CD4-positive, CD25-positive, alpha-beta regulatory T cell (primary cell): ENCODE data around the gene SRRD. TPM values are rescaled to one million over a fixed set of nuclear protein-coding genes. Genes with fewer than 3 reads are reported as not detected.
A peak's percentile ranks its signal among the peaks of the same experiment; 100 is the strongest.

Experiments
- ATAC-seq, 2 donors: fragments of 150-1000 bp; cut with Tn5 transposase; one replicate each; pipeline ENCODE4 v1.10.0; 2021; ENCODE audit warnings: low read depth in 2 of 2, moderate number of reproducible peaks in 2 of 2, moderate library complexity in 1 of 2
- DNase-seq, 3 donors: peaks; one replicate each; pipeline versions ENCODE4 v3.0.0 to v3.0.0-alpha.2; 2012 to 2022; ENCODE audit warnings: mixed read lengths in 1 of 3
- H3K27ac ChIP-seq: one replicate; pipeline ENCODE4 v1.7.0; 2013; ENCODE audit warnings: mild to moderate bottlenecking, low read length; ENCODE audit not compliant: insufficient read depth, poor library complexity, severe bottlenecking
- H3K27me3 ChIP-seq: one replicate; pipeline ENCODE4 v1.7.0; 2013; ENCODE audit warnings: low read length; ENCODE audit not compliant: control insufficient read depth, insufficient read depth
- H3K36me3 ChIP-seq: one replicate; pipeline ENCODE4 v1.7.0; 2013; ENCODE audit warnings: mild to moderate bottlenecking, low read length, moderate library complexity; ENCODE audit not compliant: control insufficient read depth, insufficient read depth
- H3K4me1 ChIP-seq: 2 replicates; pipeline ENCODE4 v1.7.0; 2013; ENCODE audit warnings: mild to moderate bottlenecking, low read length; ENCODE audit not compliant: insufficient read depth, control insufficient read depth, poor library complexity, severe bottlenecking
- H3K4me3 ChIP-seq: one replicate; pipeline ENCODE4 v1.7.0; 2013; ENCODE audit warnings: low read depth, mild to moderate bottlenecking, low read length, moderate library complexity
- H3K9me3 ChIP-seq, 2 experiments: 1 replicate in 1 of 2; 2 replicates in 1 of 2; pipeline ENCODE4 v1.7.0; 2013; ENCODE audit warnings: low read length in 2 of 2, mild to moderate bottlenecking in 1 of 2, moderate library complexity in 1 of 2; ENCODE audit not compliant: control insufficient read depth in 2 of 2
- H3K27ac Mint-ChIP-seq, 3 donors: one replicate each; pipeline ENCODE4 v1.8.0; 2020 to 2022; ENCODE audit warnings: mild to moderate bottlenecking in 3 of 3, mixed read lengths in 3 of 3, moderate library complexity in 2 of 3
- H3K27me3 Mint-ChIP-seq: one replicate; pipeline ENCODE4 v1.8.0; 2022; ENCODE audit warnings: mild to moderate bottlenecking, mixed read lengths
- H3K36me3 Mint-ChIP-seq: one replicate; pipeline ENCODE4 v1.8.0; 2020; ENCODE audit warnings: mixed read lengths
- H3K4me1 Mint-ChIP-seq, 4 donors: one replicate each; pipeline ENCODE4 v1.8.0; 2020 to 2022; ENCODE audit warnings: mixed read lengths in 4 of 4, mild to moderate bottlenecking in 1 of 4
- H3K4me3 Mint-ChIP-seq, 4 donors: one replicate each; pipeline ENCODE4 v1.8.0; 2020 to 2022; ENCODE audit warnings: mild to moderate bottlenecking in 4 of 4, mixed read lengths in 4 of 4, moderate library complexity in 3 of 4
- H3K9me3 Mint-ChIP-seq, 7 donors: one replicate each; pipeline ENCODE4 v1.8.0; 2020 to 2022; ENCODE audit warnings: mixed read lengths in 7 of 7, mild to moderate bottlenecking in 3 of 7, moderate library complexity in 2 of 7
- polyA plus RNA-seq, 4 donors: library from polyadenylated mRNA; unstranded; fragments of 300-500 nt; fragmentation: Illumina TruSeq; gene quantifications; one replicate each; pipeline ENCODE4 v1.2.3, GENCODE V29; 2021
- total RNA-seq: library from RNA; stranded (reverse); gene quantifications from one replicate; pipeline ENCODE4 v1.2.3, GENCODE V29; 2022

Gene SRRD
- total and polyA plus RNA-seq, 5 donors from 2014 or later: 25.5 to 34.7 (median 27.3) TPM

DNA sequence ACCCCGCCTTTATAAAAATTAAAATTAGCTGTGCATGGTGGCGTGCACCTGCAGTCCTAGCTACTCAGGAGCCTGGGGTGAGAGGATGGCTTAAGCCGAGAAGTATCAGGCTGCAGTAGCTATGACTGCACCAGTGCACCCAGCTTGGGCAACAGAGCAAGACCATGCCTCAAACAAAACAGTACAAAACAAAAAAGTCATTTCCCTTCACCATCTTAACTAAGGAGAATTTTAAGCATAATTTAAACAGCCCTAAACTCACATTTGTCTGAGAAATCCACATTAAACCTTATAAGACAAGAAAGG is 51.9 kb downstream of the SRRD start:
- Histone ChIP-seq H3K4me1 (peaks cover 2% of the 10 kb centered on the region), H3K4me3 (no peak overlapping the region), H3K36me3 (peaks cover 52% of the 10 kb centered on the region), H3K27ac (no peak overlapping the region), H3K27me3 (no peaks in the 10 kb centered on the region), H3K9me3 (no peaks in the 10 kb centered on the region)
- no peak for ATAC-seq
- peaks cover 41% of the 10 kb centered on the region for H3K36me3 Mint-ChIP-seq
- H3K4me3 Mint-ChIP-seq: no peak overlapping the region
- peak overlapping the region in 2 of 3 donors; percentile 75 to 82 for H3K27ac Mint-ChIP-seq
- peaks cover 0 to 23% (median 6%) of the 10 kb centered on the region in 4 donors for H3K4me1 Mint-ChIP-seq
- no peaks in the 10 kb centered on the region for H3K9me3 Mint-ChIP-seq
- H3K27me3 Mint-ChIP-seq: no peaks in the 10 kb centered on the region
- DNase-seq: no peak

- H3K27me3 Mint-ChIP-seq: no peaks in the 10 kb centered on the region
- no peaks in the 10 kb centered on the region for H3K9me3 Mint-ChIP-seq
- Histone ChIP-seq H3K4me1 (peaks cover 2% of the 10 kb centered on the region), H3K27me3 (no peaks in the 10 kb centered on the region), H3K4me3 (no peak overlapping the region), H3K27ac (no peak overlapping the region), H3K36me3 (peaks cover 54% of the 10 kb centered on the region), H3K9me3 (no peaks in the 10 kb centered on the region)
- ATAC-seq: no peak
- peak overlapping the region in 1 of 3 donors; percentile 56 for H3K27ac Mint-ChIP-seq
- peaks cover 0 to 23% (median 6%) of the 10 kb centered on the region in 4 donors for H3K4me1 Mint-ChIP-seq
- no peak for DNase-seq
- H3K4me3 Mint-ChIP-seq: no peak overlapping the region
- peaks cover 40% of the 10 kb centered on the region for H3K36me3 Mint-ChIP-seq
These were observed 52.5 kb downstream of the SRRD start for GRCh38 chr22:26536056-26536761.

DNA sequence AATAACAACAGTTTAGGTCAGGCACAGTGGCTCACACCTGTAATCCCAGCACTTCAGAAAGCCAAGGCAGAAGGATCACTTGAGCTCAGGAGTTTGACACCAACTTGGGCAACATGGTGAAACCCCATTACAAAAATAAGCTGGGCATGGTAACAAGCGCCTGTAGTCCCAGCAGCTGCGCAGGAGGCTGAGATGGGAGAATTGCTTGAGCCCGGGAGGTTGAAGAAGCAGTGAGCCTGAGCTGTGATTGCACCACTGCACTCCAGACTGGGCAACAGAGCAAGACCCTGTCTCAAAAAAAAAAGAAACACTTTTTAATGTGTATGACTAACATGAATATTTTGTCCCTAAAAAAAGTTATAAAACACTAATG is 53.1 kb downstream of the SRRD start:
- Mint-ChIP-seq H3K27me3 (no peaks in the 10 kb centered on the region), H3K27ac (peak overlapping the region in 1 of 3 donors; percentile 56), H3K4me3 (no peak overlapping the region), H3K36me3 (peaks cover 35% of the 10 kb centered on the region), H3K9me3 (no peaks in the 10 kb centered on the region), H3K4me1 (peaks cover 0 to 23% (median 6%) of the 10 kb centered on the region in 4 donors)
- Histone ChIP-seq H3K9me3 (no peaks in the 10 kb centered on the region), H3K4me1 (peaks cover 2% of the 10 kb centered on the region), H3K4me3 (no peak overlapping the region), H3K27ac (no peak overlapping the region), H3K36me3 (peaks cover 49% of the 10 kb centered on the region), H3K27me3 (no peaks in the 10 kb centered on the region)
- ATAC-seq: no peak
- DNase-seq: no peak

GRCh38 chr22:26540119-26540518 is 56.4 kb downstream of the SRRD start:
- H3K27ac Mint-ChIP-seq: no peak overlapping the region
- H3K36me3 Mint-ChIP-seq: peaks cover 30% of the 10 kb centered on the region
- Histone ChIP-seq H3K27me3 (no peaks in the 10 kb centered on the region), H3K4me3 (no peak overlapping the region), H3K4me1 (peaks cover 3% of the 10 kb centered on the region), H3K9me3 (no peaks in the 10 kb centered on the region), H3K36me3 (peaks cover 44% of the 10 kb centered on the region), H3K27ac (no peak overlapping the region)
- H3K27me3 Mint-ChIP-seq: no peaks in the 10 kb centered on the region
- DNase-seq (no peak), ATAC-seq (no peak)
- H3K9me3 Mint-ChIP-seq: no peaks in the 10 kb centered on the region
- no peak overlapping the region for H3K4me3 Mint-ChIP-seq
- H3K4me1 Mint-ChIP-seq: peaks cover 0 to 20% (median 7%) of the 10 kb centered on the region in 4 donors

GRCh38 chr22:26541167-26541819 is 57.6 kb downstream of the SRRD start:
- Histone ChIP-seq H3K27me3 (no peaks in the 10 kb centered on the region), H3K4me3 (no peak overlapping the region), H3K9me3 (no peaks in the 10 kb centered on the region), H3K4me1 (peaks cover 3% of the 10 kb centered on the region), H3K36me3 (peaks cover 38% of the 10 kb centered on the region), H3K27ac (no peak overlapping the region)
- Mint-ChIP-seq H3K27ac (no peak overlapping the region), H3K36me3 (peaks cover 27% of the 10 kb centered on the region), H3K4me3 (no peak overlapping the region), H3K9me3 (no peaks in the 10 kb centered on the region), H3K4me1 (peaks cover 0 to 12% (median 3%) of the 10 kb centered on the region in 4 donors), H3K27me3 (no peaks in the 10 kb centered on the region)
- DNase-seq (no peak), ATAC-seq (no peak)

GRCh38 chr22:26542831-26543230 is 59.2 kb downstream of the SRRD start:
- no peak overlapping the region for H3K4me3 Mint-ChIP-seq

More at GRCh38 chr22:26542831-26543230, 59.2 kb downstream of the SRRD start:
- Histone ChIP-seq H3K27me3 (no peaks in the 10 kb centered on the region), H3K36me3 (peaks cover 29% of the 10 kb centered on the region), H3K4me3 (no peak overlapping the region), H3K9me3 (no peaks in the 10 kb centered on the region), H3K4me1 (peaks cover 3% of the 10 kb centered on the region), H3K27ac (no peak overlapping the region)
- no peaks in the 10 kb centered on the region for H3K27me3 Mint-ChIP-seq
- peak in 1 of 3 donors; percentile 33 for DNase-seq
- peaks cover 21% of the 10 kb centered on the region for H3K36me3 Mint-ChIP-seq
- no peaks in the 10 kb centered on the region for H3K9me3 Mint-ChIP-seq
- ATAC-seq: peak in 1 of 2 donors; percentile 24
- H3K27ac Mint-ChIP-seq: no peak overlapping the region
- peaks cover 0 to 23% (median 10%) of the 10 kb centered on the region in 4 donors for H3K4me1 Mint-ChIP-seq
